ENCODE results near the gene MCTS1. TPM values are rescaled to one million over a fixed set of nuclear protein-coding genes. Genes with fewer than 3 reads are reported as not detected.
"Not testable (repeated sequence)": the region's sequence is repeated elsewhere in the genome, so short reads cannot be mapped to it uniquely, and the experiment has no call there.

Gene MCTS1
- total RNA-seq, 1 donor from 2014 or later, result 42.0 TPM

GRCh38 chrX:120625371-120625770 lies 21.5 kb downstream of the MCTS1 start:
- no peak for DNase-seq (ENCODE audit: low spot score in 2 of 2)
- FAIRE-seq, result no peak

GRCh38 chrX:120629667-120630537 lies 26.0 kb downstream of the MCTS1 start, which contains the start of gene C1GALT1C1:
C1GALT1C1 (minus strand) TSS chrX:120630054; CDS start chrX:120627166, 2,888 bp downstream.
- DNase-seq (ENCODE audit: low spot score in 2 of 2) (peak; percentile 67 to 69), FAIRE-seq (no peak)

GRCh38 chrX:120638619-120639018 lies 34.7 kb downstream of the MCTS1 start:
- DNase-seq (ENCODE audit: low spot score in 2 of 2) (no peak), FAIRE-seq (no peak)

- FAIRE-seq, result no peak
- no peak for DNase-seq (ENCODE audit: low spot score in 2 of 2)
Measured at GRCh38 chrX:120642871-120643270, 39.0 kb downstream of the MCTS1 start.

GRCh38 chrX:120647127-120647526 lies 43.2 kb downstream of the MCTS1 start:
- FAIRE-seq (no peak), DNase-seq (ENCODE audit: low spot score in 2 of 2) (no peak)

GRCh38 chrX:120652256-120652655 lies 48.4 kb downstream of the MCTS1 start:
- FAIRE-seq; DNase-seq (ENCODE audit: low spot score in 2 of 2): not testable (repeated sequence)

GRCh38 chrX:120653000-120653399 lies 49.1 kb downstream of the MCTS1 start:
- DNase-seq (ENCODE audit: low spot score in 2 of 2) (no peak), FAIRE-seq (no peak)

- FAIRE-seq (no peak), DNase-seq (ENCODE audit: low spot score in 2 of 2) (no peak)
Measured at GRCh38 chrX:120660637-120661036, 56.7 kb downstream of the MCTS1 start.

Other genes starting within 250 kb of the MCTS1 start
- not detected for gene ATP1B4, start 242.0 kb upstream of the MCTS1 start, total RNA-seq
- 33.8 TPM for gene LAMP2, start 134.8 kb upstream of the MCTS1 start, total RNA-seq
- 35.5 TPM for gene CUL4B, start 43.1 kb upstream of the MCTS1 start, total RNA-seq
- gene C1GALT1C1, start 26.0 kb downstream of the MCTS1 start, total RNA-seq, result 15.9 TPM